Esophagus muscularis mucosa (tissue), 4 donors: ENCODE results near the gene TLE3.

Experiments used
- EP300 ChIP-seq: sonication (generic); formaldehyde crosslinking; IDR thresholded peaks from one replicate; pipeline ENCODE4 v1.6.1; 2017; ENCODE audit warnings: antibody characterized with exemption
- POLR2A ChIP-seq: fragments of 450-650 bp; IDR thresholded peaks from one replicate; pipeline ENCODE4 v1.6.1; 2017; ENCODE audit warnings: antibody characterized with exemption, moderate library complexity, mild to moderate bottlenecking, low read depth
- POLR2AphosphoS5 ChIP-seq, 2 donors: sonication (generic); formaldehyde crosslinking; IDR thresholded peaks; one replicate each; pipeline ENCODE4 v1.6.1; 2017; ENCODE audit warnings: antibody characterized with exemption in 2 of 2
- TF ChIP-seq, protein P1 (sequence below), 3 experiments: fragments of 200-600 bp in 2 of 3; fragments of 450-650 bp in 1 of 3; sonication (generic) in 2 of 3; IDR thresholded peaks; one replicate each; pipeline ENCODE4 v1.5.1; 2017 to 2019; ENCODE audit warnings: antibody characterized with exemption in 3 of 3, mild to moderate bottlenecking in 2 of 3, moderate library complexity in 1 of 3

DNA sequence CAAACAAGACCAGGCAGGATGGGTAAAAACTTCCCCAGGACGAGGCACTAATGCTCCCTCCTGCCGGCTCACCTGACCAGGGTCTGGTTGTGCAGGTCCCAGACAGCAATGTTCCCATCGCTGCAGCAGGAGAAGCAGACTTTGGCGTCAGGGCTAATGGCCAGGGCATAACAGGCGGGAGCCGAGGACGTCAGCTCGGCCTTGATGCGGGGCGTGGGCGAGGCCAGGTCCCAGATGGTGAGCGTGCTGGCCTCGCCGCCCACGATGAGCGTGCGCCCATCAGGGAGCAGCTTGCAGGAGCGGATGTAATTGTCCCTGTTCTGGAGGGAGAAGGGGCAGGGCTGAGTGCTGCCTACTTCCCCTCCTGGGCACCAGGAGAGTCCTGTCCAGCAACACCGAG, 43.4 kb downstream of the TLE3 start:
- TF ChIP-seq, protein P1, sequence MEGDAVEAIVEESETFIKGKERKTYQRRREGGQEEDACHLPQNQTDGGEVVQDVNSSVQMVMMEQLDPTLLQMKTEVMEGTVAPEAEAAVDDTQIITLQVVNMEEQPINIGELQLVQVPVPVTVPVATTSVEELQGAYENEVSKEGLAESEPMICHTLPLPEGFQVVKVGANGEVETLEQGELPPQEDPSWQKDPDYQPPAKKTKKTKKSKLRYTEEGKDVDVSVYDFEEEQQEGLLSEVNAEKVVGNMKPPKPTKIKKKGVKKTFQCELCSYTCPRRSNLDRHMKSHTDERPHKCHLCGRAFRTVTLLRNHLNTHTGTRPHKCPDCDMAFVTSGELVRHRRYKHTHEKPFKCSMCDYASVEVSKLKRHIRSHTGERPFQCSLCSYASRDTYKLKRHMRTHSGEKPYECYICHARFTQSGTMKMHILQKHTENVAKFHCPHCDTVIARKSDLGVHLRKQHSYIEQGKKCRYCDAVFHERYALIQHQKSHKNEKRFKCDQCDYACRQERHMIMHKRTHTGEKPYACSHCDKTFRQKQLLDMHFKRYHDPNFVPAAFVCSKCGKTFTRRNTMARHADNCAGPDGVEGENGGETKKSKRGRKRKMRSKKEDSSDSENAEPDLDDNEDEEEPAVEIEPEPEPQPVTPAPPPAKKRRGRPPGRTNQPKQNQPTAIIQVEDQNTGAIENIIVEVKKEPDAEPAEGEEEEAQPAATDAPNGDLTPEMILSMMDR (IDR thresholded peaks at IDR 0.05), result no peak
- TF ChIP-seq POLR2A (no peak), POLR2AphosphoS5 (IDR thresholded peaks at IDR 0.05) (no peak), EP300 (no peak)
